Subcutaneous abdominal adipose tissue (tissue), 5 donors: ENCODE measurements around the gene ABCC3.

Experiments
- H3K27ac ChIP-seq: one replicate; pipeline ENCODE4 v1.7.0; 2013; ENCODE audit warnings: low read depth, mild to moderate bottlenecking, inconsistent platforms, low read length, moderate library complexity
- H3K27me3 ChIP-seq, 5 donors: one replicate each; pipeline ENCODE4 v1.7.0; 2013; ENCODE audit warnings: low read length in 5 of 5, inconsistent platforms in 1 of 5; ENCODE audit not compliant: control insufficient read depth in 5 of 5, insufficient read depth in 4 of 5
- H3K36me3 ChIP-seq, 5 donors: one replicate each; pipeline ENCODE4 v1.7.0; 2013; ENCODE audit warnings: low read length in 5 of 5; ENCODE audit not compliant: control insufficient read depth in 5 of 5, insufficient read depth in 5 of 5
- H3K4me1 ChIP-seq, 5 donors: one replicate each; pipeline ENCODE4 v1.7.0; 2013; ENCODE audit warnings: low read length in 5 of 5, mild to moderate bottlenecking in 3 of 5, moderate library complexity in 1 of 5; ENCODE audit not compliant: control insufficient read depth in 5 of 5, insufficient read depth in 5 of 5
- H3K4me3 ChIP-seq, 5 donors: one replicate each; pipeline ENCODE4 v1.7.0; 2013; ENCODE audit warnings: low read length in 5 of 5, low read depth in 1 of 5
- H3K9ac ChIP-seq, 5 donors: one replicate each; pipeline ENCODE4 v1.7.0; 2013; ENCODE audit warnings: low read length in 5 of 5, mild to moderate bottlenecking in 4 of 5, moderate library complexity in 3 of 5
- H3K9me3 ChIP-seq, 5 donors: one replicate each; pipeline ENCODE4 v1.7.0; 2013; ENCODE audit warnings: low read length in 5 of 5; ENCODE audit not compliant: control insufficient read depth in 5 of 5
- donor health status: healthy.
- donor health status: healthy.
- donor health status: healthy.
- donor health status: healthy.
- donor health status: healthy.

Gene ABCC3, protein sequence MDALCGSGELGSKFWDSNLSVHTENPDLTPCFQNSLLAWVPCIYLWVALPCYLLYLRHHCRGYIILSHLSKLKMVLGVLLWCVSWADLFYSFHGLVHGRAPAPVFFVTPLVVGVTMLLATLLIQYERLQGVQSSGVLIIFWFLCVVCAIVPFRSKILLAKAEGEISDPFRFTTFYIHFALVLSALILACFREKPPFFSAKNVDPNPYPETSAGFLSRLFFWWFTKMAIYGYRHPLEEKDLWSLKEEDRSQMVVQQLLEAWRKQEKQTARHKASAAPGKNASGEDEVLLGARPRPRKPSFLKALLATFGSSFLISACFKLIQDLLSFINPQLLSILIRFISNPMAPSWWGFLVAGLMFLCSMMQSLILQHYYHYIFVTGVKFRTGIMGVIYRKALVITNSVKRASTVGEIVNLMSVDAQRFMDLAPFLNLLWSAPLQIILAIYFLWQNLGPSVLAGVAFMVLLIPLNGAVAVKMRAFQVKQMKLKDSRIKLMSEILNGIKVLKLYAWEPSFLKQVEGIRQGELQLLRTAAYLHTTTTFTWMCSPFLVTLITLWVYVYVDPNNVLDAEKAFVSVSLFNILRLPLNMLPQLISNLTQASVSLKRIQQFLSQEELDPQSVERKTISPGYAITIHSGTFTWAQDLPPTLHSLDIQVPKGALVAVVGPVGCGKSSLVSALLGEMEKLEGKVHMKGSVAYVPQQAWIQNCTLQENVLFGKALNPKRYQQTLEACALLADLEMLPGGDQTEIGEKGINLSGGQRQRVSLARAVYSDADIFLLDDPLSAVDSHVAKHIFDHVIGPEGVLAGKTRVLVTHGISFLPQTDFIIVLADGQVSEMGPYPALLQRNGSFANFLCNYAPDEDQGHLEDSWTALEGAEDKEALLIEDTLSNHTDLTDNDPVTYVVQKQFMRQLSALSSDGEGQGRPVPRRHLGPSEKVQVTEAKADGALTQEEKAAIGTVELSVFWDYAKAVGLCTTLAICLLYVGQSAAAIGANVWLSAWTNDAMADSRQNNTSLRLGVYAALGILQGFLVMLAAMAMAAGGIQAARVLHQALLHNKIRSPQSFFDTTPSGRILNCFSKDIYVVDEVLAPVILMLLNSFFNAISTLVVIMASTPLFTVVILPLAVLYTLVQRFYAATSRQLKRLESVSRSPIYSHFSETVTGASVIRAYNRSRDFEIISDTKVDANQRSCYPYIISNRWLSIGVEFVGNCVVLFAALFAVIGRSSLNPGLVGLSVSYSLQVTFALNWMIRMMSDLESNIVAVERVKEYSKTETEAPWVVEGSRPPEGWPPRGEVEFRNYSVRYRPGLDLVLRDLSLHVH (N-terminal part only)

DNA sequence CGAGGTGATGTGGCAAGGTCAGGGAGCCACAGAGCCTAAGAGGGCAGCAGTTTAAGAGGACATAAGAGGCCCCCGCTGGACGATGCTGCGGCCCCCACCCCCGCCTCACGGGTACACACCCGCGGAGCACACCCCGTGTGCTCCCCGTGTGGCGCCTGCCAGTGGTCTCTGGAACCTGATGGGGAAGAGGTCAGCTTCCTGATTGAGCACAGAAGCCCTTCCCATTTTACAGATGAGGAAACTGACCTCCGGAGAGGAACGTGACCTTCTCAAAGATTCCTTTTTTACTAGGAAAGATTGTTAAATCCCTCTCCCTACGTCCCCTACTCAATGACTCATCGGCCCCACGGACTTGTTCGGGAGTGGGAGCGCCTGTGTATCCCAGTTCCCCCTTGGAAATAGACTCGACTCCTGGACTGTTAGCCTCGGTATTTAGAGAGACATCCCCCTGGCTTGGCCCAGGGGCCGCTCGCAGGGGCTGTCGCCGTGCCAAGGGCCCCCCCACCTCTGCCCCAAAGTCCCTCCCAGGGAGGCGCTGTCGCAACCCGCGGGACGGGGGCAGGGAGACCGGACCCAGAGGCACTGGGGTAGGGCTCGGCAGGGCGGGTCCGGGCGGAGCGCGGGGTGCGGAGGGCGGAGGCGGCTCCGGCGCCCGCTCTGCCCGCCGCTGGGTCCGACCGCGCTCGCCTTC, at the start of gene ABCC3:
Gene ABCC3 (plus strand): TSS at position 658 of the 691 bp plus-strand sequence. CDS start 56 bp downstream, outside the sequence.
- Histone ChIP-seq H3K36me3 (no peaks in the 10 kb centered on the region), H3K9me3 (no peaks in the 10 kb centered on the region), H3K27ac (no peak within 1 kb of the TSS), H3K4me3 (peak within 1 kb of the TSS in 4 of 5 donors; percentile 42 to 66 (median 52)), H3K9ac (peak within 1 kb of the TSS in 2 of 5 donors; percentile 40 to 57), H3K4me1 (peaks cover 6 to 48% (median 34%) of the 10 kb centered on the region in 5 donors), H3K27me3 (peaks cover 0 to 24% (median 6%) of the 10 kb centered on the region in 5 donors)

DNA sequence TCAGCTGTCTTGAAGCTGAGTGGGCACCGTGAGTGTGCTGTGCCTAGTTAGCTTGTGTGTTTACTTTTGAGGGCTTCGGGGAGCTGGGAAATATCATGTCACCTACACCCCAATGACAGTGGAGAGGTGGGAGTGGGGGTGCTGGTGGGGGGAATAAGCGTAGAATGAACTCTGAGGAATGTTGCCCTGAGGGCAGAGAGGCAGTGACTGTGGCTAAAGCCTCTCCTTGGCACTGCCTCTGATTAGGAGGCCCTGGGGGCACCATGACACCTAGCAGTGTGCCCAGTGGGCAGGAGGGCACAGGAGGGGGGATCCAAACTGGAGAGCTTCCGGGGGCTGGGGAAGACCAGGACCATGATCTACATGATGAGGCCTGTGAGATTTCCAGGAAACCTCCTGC, 49.3 kb upstream of the ABCC3 start:
- no peaks in the 10 kb centered on the region for H3K9me3 ChIP-seq
- no peak overlapping the region for H3K9ac ChIP-seq
- H3K4me1 ChIP-seq = peaks cover 7 to 19% (median 17%) of the 10 kb centered on the region in 5 donors
- H3K36me3 ChIP-seq = no peaks in the 10 kb centered on the region
- H3K27ac ChIP-seq = no peak overlapping the region
- H3K27me3 ChIP-seq = peaks cover 0 to 9% (median 3%) of the 10 kb centered on the region in 5 donors
- H3K4me3 ChIP-seq = no peak overlapping the region

DNA sequence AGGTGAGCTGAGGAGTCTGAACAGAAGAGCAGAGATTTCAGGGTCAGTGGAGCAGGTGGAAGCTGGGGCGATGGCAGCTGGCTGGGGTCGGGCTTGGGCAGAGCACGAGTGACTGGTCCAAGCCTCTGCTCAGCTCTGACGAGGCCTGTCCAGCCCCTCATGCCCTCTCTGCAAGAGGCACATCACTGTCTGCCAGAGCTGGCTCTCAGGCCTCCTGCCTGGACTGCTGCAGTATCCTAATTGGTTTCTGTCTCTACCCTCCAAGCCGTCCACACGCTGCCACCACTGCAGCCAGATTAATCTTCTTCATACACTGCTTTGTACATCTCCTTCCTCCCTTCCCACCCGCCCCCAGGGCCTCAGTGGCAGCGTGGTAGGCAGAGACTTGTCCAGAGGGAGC, 48.8 kb upstream of the ABCC3 start:
- Histone ChIP-seq H3K4me3 (no peak overlapping the region), H3K9ac (no peak overlapping the region), H3K27me3 (peaks cover 0 to 7% (median 0%) of the 10 kb centered on the region in 5 donors), H3K9me3 (no peaks in the 10 kb centered on the region), H3K27ac (no peak overlapping the region), H3K4me1 (peaks cover 8 to 22% (median 18%) of the 10 kb centered on the region in 5 donors), H3K36me3 (no peaks in the 10 kb centered on the region)

DNA sequence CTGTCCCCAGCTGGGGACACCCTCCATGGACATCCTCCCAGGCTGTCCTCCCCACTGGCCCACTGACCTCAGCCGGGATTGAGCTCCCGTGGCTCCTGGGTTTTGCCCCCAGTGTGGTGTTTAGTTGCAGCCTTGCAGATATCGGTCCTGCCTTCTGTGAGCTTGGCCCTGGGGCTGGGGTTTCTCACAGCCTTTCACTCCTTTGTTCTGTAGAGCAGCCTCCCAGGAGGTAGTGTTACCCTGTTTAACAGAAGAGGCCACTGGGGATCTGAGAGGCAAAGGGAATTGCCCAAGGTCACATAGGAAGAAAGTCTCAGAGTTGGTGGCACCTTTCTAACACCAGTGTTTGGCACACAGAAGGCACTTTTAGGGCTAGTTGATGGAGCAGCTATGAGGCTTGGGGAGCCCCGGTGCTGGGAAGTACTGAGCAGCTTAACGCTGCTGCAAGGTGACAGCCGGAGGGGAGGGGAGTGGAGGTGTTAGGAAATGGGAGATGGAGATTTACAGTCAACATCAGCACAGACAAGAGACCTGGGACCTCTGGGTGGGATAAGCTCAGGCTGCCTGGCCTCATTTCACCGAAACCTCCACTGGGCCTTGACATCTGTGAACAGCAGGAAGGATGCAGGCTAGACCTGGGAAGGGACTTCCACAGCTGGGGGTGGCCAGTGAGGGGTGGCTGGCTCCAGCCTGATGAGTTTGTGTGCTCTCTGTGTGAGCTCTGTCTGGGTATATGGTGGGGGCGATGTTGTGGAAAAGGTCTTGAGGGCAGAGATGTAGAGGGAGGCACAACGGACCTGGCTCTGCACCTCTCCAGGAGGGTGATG, 48.0 kb upstream of the ABCC3 start:
- Histone ChIP-seq H3K9ac (no peak overlapping the region), H3K27ac (no peak overlapping the region), H3K27me3 (peaks cover 0 to 7% (median 0%) of the 10 kb centered on the region in 5 donors), H3K9me3 (no peaks in the 10 kb centered on the region), H3K4me3 (no peak overlapping the region), H3K4me1 (peaks cover 8 to 22% (median 18%) of the 10 kb centered on the region in 5 donors), H3K36me3 (no peaks in the 10 kb centered on the region)

DNA sequence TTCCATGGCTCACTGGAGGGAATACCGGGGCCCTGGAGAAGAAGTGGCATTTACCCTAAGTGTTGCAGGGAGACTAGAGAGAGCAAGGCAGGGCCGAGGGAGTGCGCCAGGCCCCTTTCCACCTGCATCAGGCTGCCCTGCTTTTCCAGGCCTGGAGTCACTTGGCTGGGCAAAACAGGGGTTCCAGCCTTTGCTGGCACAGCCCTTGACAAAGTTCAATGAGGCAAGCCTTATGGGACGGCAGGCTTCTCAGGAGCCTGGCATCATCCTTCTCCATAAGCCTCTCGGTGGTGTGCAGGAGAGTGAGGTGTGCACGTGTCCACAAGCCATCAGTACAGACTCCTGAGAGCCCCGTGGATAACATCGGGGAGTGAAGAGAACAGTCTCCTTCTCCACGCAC, 47.1 kb upstream of the ABCC3 start:
- Histone ChIP-seq H3K27me3 (peaks cover 0 to 3% (median 0%) of the 10 kb centered on the region in 5 donors), H3K4me3 (no peak overlapping the region), H3K27ac (no peak overlapping the region), H3K9ac (no peak overlapping the region), H3K36me3 (no peaks in the 10 kb centered on the region), H3K4me1 (peaks cover 8 to 22% (median 18%) of the 10 kb centered on the region in 5 donors), H3K9me3 (no peaks in the 10 kb centered on the region)

DNA sequence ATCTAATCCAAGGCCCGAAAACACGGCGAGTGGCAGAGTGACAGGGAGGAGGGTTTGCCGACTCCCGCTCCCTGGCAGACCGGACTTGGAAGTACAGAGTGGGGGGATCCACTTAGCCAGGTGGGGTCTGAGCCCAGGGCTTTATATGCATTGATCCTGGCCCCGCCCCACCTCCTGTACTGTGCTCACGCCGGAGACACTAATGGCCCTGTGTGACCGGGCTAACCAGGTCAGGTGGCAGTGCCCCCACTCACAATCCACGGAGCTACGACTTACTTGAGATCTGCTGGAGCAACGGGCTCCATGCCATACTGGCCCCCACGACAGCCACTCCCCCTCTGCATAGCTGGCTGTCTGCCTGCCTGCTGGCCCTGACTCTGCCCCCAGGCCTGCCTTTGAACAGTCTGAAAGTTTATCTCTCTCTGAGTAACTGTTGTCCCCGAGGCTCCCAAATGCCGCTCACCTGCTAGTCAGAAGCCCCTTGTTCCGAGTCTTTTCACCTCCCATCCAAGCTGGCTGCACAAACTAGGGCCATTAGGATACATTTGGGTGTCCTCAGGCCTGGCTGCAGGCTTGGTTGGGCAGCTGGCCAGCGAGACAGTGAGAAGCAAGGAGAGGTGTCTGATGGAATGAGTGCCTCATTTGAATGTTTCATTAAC, 46.2 kb upstream of the ABCC3 start:
- Histone ChIP-seq H3K27ac (no peak overlapping the region), H3K4me3 (no peak overlapping the region), H3K27me3 (peaks cover 0 to 3% (median 0%) of the 10 kb centered on the region in 5 donors), H3K9me3 (no peaks in the 10 kb centered on the region), H3K4me1 (peaks cover 8 to 22% (median 18%) of the 10 kb centered on the region in 5 donors), H3K9ac (no peak overlapping the region), H3K36me3 (no peaks in the 10 kb centered on the region)

DNA sequence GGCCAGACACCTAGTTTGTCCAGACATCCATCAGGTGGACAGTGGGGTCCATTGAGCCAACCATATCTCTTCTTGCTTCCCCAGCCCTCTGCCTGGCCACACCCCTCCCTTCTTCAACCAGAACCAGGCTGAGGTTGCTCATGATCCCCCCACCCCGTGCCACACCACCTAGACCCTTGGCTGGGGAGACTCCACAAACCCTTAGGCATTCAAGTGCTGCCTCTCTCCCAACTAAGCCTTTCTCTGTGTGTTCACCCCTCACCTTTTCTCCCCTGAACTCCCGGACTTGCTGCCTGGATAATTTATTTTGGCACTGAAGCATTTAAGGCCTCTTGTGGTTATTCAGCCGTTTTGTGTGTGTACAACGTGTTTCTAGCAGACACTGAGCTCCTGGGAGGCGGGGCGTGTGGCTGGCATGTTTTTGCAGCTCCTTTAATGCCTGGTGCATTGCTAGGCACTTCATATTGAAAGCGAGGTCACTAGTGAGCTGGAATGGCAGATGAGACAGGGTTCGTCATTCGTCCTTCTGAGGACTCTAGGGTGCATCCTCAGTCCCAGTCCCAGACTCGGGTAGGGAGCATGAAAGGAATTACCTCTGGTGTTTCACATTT, 45.5 kb upstream of the ABCC3 start:
- Histone ChIP-seq H3K4me3 (peak overlapping the region in 1 of 5 donors; percentile 2), H3K9ac (no peak overlapping the region), H3K9me3 (no peaks in the 10 kb centered on the region), H3K27ac (no peak overlapping the region), H3K36me3 (no peaks in the 10 kb centered on the region), H3K4me1 (peaks cover 8 to 22% (median 18%) of the 10 kb centered on the region in 5 donors), H3K27me3 (no peaks in the 10 kb centered on the region)
